SK-N-SH treated with all-trans-retinoic acid at 6 μM for 48 hours (cell line): Measurements from ENCODE around the gene FGD1.

Experiments used
- ARNTL ChIP-seq: fragments of 450-650 bp; formaldehyde crosslinking; IDR thresholded peaks from 2 replicates; pipeline ENCODE4 v1.5.0; 2020; ENCODE audit warnings: low read depth, mild to moderate bottlenecking, moderate library complexity, borderline replicate concordance
- BACH2 ChIP-seq: fragments of 250-450 bp; sonication (Bioruptor Pico); IDR thresholded peaks from 2 replicates; pipeline ENCODE4 v1.9.0; 2021; ENCODE audit warnings: mild to moderate bottlenecking, borderline replicate concordance
- CSDC2 ChIP-seq: fragments of 250-450 bp; sonication (Bioruptor Pico); IDR thresholded peaks from 2 replicates; pipeline ENCODE4 v1.5.0; 2020; ENCODE audit warnings: mild to moderate bottlenecking, moderate library complexity
- ISL1 ChIP-seq: fragments of 250-450 bp; sonication (Bioruptor Pico); IDR thresholded peaks from 2 replicates; pipeline ENCODE4 v2.1.2; 2022; ENCODE audit warnings: mild to moderate bottlenecking, moderate library complexity
- OSR1 ChIP-seq: fragments of 250-450 bp; sonication (Bioruptor Pico); IDR thresholded peaks from 2 replicates; pipeline ENCODE4 v1.8.0; 2022; ENCODE audit warnings: moderate library complexity, mild to moderate bottlenecking, inconsistent platforms
- PPARA ChIP-seq: fragments of 250-450 bp; sonication (Bioruptor Pico); IDR thresholded peaks from 2 replicates; pipeline ENCODE4 v1.5.0; 2020; ENCODE audit warnings: mild to moderate bottlenecking, borderline replicate concordance
- RARB ChIP-seq: fragments of 250-450 bp; sonication (Bioruptor Pico); IDR thresholded peaks from 2 replicates; pipeline ENCODE4 v1.8.0; 2021; ENCODE audit warnings: mild to moderate bottlenecking, moderate library complexity
- SNAI2 ChIP-seq: fragments of 250-450 bp; sonication (Bioruptor Pico); IDR thresholded peaks from 2 replicates; pipeline ENCODE4 v1.5.0; 2020; ENCODE audit warnings: mild to moderate bottlenecking, moderate library complexity
- ZFP3 ChIP-seq: fragments of 250-450 bp; sonication (Bioruptor Pico); IDR thresholded peaks from 2 replicates; pipeline ENCODE4 v1.5.0; 2020; ENCODE audit warnings: mild to moderate bottlenecking, moderate library complexity
- ZNF565 ChIP-seq: fragments of 450-650 bp; formaldehyde crosslinking; conservative IDR thresholded peaks from 2 replicates; pipeline ENCODE4 v1.5.0; 2020; ENCODE audit warnings: low read depth, mild to moderate bottlenecking, moderate library complexity
- ZNF8 ChIP-seq: fragments of 450-650 bp; formaldehyde crosslinking; IDR thresholded peaks from 2 replicates; pipeline ENCODE4 v1.5.0; 2020; ENCODE audit warnings: mild to moderate bottlenecking, moderate library complexity
- TF ChIP-seq, protein P1 (sequence below): fragments of 250-450 bp; sonication (Bioruptor Pico); IDR thresholded peaks from 2 replicates; pipeline ENCODE4 v1.8.0; 2020; ENCODE audit warnings: mild to moderate bottlenecking, moderate library complexity, borderline replicate concordance
- TF ChIP-seq, protein P2 (sequence below): fragments of 250-450 bp; sonication (Bioruptor Pico); IDR thresholded peaks from 2 replicates; pipeline ENCODE4 v1.5.1; 2021; ENCODE audit warnings: mild to moderate bottlenecking, moderate library complexity

DNA sequence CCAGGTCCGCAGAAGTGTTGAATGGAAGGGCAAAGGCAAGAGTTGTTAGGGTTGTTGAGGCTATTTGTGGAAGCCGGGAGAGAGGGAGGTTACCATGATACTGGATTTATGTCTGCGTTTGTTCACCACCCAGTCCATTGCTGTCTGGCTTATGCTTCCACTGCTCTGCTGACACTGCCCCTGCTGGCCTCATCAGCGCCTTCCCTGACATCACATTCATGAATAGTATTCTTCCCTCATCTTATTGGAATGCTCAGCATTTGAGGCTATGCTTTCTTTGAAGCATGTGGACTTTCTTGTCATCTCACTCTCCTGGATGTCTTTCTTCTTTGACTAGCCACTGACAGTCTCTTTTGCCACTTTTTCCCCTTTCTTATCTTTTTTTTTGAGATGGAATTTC, 44.3 kb upstream of the FGD1 start:
- TF ChIP-seq ISL1: no peak
- TF ChIP-seq ARNTL: no peak
- no peak for TF ChIP-seq PPARA (CRISPR knock-in tag)
- TF ChIP-seq ZFP3 (CRISPR knock-in tag): no peak
- TF ChIP-seq SNAI2 (CRISPR knock-in tag): no peak
- TF ChIP-seq, protein P1, sequence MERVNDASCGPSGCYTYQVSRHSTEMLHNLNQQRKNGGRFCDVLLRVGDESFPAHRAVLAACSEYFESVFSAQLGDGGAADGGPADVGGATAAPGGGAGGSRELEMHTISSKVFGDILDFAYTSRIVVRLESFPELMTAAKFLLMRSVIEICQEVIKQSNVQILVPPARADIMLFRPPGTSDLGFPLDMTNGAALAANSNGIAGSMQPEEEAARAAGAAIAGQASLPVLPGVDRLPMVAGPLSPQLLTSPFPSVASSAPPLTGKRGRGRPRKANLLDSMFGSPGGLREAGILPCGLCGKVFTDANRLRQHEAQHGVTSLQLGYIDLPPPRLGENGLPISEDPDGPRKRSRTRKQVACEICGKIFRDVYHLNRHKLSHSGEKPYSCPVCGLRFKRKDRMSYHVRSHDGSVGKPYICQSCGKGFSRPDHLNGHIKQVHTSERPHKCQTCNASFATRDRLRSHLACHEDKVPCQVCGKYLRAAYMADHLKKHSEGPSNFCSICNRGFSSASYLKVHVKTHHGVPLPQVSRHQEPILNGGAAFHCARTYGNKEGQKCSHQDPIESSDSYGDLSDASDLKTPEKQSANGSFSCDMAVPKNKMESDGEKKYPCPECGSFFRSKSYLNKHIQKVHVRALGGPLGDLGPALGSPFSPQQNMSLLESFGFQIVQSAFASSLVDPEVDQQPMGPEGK (CRISPR knock-in tag): no peak
- no peak for TF ChIP-seq RARB (CRISPR knock-in tag)
- no peak for TF ChIP-seq CSDC2 (CRISPR knock-in tag)
- TF ChIP-seq, protein P2, sequence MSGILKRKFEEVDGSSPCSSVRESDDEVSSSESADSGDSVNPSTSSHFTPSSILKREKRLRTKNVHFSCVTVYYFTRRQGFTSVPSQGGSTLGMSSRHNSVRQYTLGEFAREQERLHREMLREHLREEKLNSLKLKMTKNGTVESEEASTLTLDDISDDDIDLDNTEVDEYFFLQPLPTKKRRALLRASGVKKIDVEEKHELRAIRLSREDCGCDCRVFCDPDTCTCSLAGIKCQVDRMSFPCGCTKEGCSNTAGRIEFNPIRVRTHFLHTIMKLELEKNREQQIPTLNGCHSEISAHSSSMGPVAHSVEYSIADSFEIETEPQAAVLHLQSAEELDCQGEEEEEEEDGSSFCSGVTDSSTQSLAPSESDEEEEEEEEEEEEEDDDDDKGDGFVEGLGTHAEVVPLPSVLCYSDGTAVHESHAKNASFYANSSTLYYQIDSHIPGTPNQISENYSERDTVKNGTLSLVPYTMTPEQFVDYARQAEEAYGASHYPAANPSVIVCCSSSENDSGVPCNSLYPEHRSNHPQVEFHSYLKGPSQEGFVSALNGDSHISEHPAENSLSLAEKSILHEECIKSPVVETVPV: no peak
- no peak for TF ChIP-seq OSR1
- no peak for TF ChIP-seq BACH2
- TF ChIP-seq ZNF8 (CRISPR knock-in tag): no peak
- no peak for TF ChIP-seq ZNF565
